ENCODE measurements around the gene PPP2R3A.

Gene PPP2R3A

GRCh38 chr3:136196064-136196400 lies 230.5 kb downstream of the PPP2R3A start, which contains the start of gene MSL2:
MSL2 (minus strand) TSS chr3:136196335; CDS start chr3:136195113, 1,222 bp downstream.
- TF ChIP-seq CTCF (IDR thresholded peaks at IDR 0.05; ENCODE audit: low read depth, low read length, missing control alignments) = no peak
- peak within 1 kb of the TSS; percentile 63 for H3K4me3 ChIP-seq (ENCODE audit: low read depth, low read length)
- no peak for DNase-seq (ENCODE audit: low read depth)
- in situ Hi-C loops (cut with HindIII; ENCODE audit: low sequenced_read_pairs) = no loop called here

GRCh38 chr3:136196401-136197158 lies 231.1 kb downstream of the PPP2R3A start:
- no peak for TF ChIP-seq CTCF (IDR thresholded peaks at IDR 0.05; ENCODE audit: low read depth, low read length, missing control alignments)
- peak; percentile 100 for DNase-seq (ENCODE audit: low read depth)
- peak overlapping the region; percentile 63 for H3K4me3 ChIP-seq (ENCODE audit: low read depth, low read length)
- in situ Hi-C loops (cut with HindIII; ENCODE audit: low sequenced_read_pairs) = no loop called here

DNA sequence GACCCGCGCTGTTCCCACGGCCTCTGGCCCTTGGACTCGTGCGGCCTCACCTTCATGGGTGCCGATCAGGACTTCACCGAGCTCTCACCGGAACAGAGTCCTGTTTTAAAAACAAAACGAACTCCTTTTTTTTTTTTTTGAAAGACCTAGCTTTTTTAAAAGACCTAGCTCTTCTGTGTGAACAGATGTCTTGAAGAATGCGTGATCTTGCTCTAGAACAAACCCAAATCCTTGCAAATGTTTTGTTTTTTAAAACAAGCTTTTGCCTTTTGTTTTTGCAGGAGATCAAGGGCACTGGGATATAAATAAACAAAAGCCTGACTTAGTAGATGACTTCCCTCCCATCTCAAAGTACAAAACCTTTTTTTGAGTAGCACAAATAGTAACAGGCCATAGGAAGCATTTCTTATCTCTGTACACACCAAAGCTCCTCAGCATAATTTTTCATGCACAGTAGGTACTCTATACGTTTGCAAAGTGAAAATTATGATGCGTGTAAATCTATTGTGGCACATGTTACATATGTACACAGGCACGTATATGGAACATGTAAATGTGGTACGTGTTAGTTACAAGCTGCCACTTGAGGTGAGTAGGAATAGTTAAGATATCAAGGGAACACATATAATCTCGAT lies 231.7 kb downstream of the PPP2R3A start:
- no peak for DNase-seq (ENCODE audit: low read depth)
- no peak for TF ChIP-seq CTCF (IDR thresholded peaks at IDR 0.05; ENCODE audit: low read depth, low read length, missing control alignments)
- H3K4me3 ChIP-seq (ENCODE audit: low read depth, low read length) = peak overlapping the region; percentile 63
- in situ Hi-C loops (cut with HindIII; ENCODE audit: low sequenced_read_pairs) = no loop called here
